Stimulated activated CD4-positive, alpha-beta T cell treated with anti-CD3 and anti-CD28 coated beads, Interleukin-12 subunit alpha, Interleukin-12 subunit beta, amount 100 ng/mL, for 24 hours (primary cell): ENCODE measurements around the gene KLHDC10.
"Not testable (repeated sequence)": the region's sequence is repeated elsewhere in the genome, so short reads cannot be mapped to it uniquely, and the experiment has no call there.

Experiments used
- DNase-seq, 2 experiments: peaks; one replicate each; pipeline ENCODE4 v3.0.0-alpha.2; 2020; ENCODE audit warnings: low read depth in 2 of 2

The KLHDC10 gene

DNA sequence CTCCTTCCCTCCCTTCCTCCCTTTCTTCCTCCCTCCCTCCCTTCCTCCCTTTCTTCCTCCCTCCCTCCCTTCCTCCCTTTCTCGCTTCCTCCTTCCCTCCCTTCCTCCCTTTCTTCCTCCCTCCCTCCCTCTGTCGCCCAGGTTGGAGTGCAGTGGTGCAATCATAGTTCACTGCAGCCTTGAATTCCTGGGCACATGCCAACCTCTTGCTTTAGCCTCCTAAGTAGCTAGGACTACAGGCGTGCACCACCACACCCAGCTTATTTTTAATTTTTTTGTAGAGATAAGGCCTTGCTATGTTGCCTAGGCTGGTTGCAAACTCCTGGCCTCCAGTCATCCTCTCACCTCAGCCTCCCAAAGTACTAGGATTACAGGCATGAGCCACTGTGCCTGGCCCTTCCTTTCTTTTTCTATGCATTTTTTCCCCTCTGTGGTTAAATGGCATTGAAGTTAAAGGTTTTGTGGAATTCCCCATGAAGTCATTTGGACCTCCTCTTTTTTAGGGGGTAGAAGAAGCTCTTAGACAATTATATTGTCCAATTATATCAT, 9.6 kb downstream of the KLHDC10 start:
- no peak for DNase-seq

GRCh38 chr7:130083497-130083896, 13.2 kb downstream of the KLHDC10 start:
- not testable (repeated sequence) for DNase-seq

DNA sequence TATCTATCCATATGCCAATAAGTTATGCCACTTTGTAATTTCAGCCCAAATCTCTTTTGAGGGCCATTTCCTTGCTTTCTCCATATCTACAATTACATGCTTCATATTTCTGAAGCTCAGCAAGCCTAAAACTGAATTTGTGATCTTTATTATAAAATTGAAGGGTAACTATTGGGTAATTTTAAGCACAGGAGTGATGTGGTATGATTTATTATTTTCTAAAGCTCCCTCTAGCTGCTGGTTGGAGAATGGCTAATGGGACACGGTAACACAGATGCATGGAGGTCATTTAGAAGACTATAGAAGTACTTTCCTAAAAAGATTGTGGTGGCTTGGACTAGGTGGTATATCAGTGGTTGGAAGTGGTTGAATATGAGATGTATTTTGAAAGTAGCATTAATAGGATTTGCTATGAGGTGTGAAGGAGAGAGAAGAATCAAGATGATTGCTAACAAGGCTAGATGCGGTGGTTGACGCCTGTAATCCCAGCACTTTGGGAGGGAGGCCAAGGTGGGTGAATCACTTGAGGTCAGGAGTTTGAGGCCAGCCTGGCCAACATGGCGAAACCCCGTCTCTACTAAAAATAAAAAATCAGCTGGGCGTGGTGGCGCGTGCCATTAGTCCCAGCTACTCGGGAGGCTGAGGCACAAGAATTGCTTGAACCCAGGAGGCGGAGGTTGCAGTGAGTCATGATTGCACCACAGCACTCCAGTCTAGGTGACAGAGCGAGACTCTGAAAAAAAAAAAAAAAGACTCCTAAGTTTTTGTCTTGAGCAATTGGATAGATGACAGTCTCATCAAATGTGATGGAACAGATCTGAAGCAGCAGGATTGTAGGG, 13.9 kb downstream of the KLHDC10 start:
- DNase-seq: no peak

DNA sequence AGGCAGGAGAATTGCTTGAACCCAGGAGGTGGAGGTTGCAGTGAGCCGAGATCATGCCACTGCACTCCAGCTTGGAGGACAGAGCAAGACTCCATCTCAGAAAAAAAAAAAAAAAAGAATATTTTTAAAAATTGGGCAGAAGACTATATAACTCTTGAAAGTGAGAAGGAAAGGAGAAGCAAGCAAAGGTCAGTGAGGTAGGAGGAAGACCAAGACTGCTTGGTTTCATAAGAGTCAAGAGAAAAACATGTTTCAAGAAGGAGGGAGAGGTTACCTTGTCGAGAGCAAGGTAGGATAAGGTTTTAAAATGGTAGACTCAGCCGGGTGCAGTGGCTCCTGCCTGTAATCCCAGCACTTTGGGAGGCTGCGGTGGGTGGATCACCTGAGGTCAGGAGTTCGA, 14.9 kb downstream of the KLHDC10 start:
- not testable (repeated sequence) for DNase-seq

- no peak for DNase-seq
These were observed 16.6 kb downstream of the KLHDC10 start for GRCh38 chr7:130086938-130087337.

GRCh38 chr7:130087364-130087763, 17.0 kb downstream of the KLHDC10 start:
- no peak for DNase-seq

GRCh38 chr7:130090745-130091532, 20.6 kb downstream of the KLHDC10 start:
- no peak for DNase-seq

GRCh38 chr7:130091999-130092398, 21.7 kb downstream of the KLHDC10 start:
- no peak for DNase-seq

- DNase-seq: no peak
These were observed 22.3 kb downstream of the KLHDC10 start for GRCh38 chr7:130092598-130092997.

DNA sequence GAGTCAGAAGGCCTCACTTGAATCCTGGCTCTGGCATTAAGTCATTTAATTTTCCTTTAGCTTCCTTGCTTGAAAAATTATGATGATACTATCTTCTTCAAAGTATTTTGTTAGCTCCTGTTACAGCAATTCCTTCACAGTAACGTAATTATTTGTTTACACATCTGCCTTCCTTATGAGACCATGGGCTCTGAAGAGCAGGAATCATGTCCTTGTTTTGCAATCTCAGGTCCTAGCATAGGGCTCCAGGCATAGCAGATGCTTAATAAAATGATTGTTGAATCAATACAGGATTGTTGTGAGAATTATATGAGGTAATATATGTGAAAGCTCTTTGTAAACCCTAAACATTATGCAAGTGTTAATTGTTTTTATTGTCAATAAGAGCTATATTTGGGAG, 25.5 kb downstream of the KLHDC10 start:
- no peak for DNase-seq

- no peak for DNase-seq
These were observed 26.0 kb downstream of the KLHDC10 start for GRCh38 chr7:130096243-130096827.

GRCh38 chr7:130099331-130099730, 29.0 kb downstream of the KLHDC10 start:
- DNase-seq: no peak

GRCh38 chr7:130102588-130102987, 32.3 kb downstream of the KLHDC10 start:
- no peak for DNase-seq

- no peak for DNase-seq
These were observed 37.8 kb downstream of the KLHDC10 start for GRCh38 chr7:130107949-130108674.

GRCh38 chr7:130108809-130109208, 38.5 kb downstream of the KLHDC10 start:
- no peak for DNase-seq

- no peak for DNase-seq
These were observed 41.8 kb downstream of the KLHDC10 start for GRCh38 chr7:130112093-130112492.

- no peak for DNase-seq
These were observed 42.5 kb downstream of the KLHDC10 start for GRCh38 chr7:130112662-130113425.

- DNase-seq: not testable (repeated sequence)
These were observed 43.1 kb downstream of the KLHDC10 start for GRCh38 chr7:130113426-130113805.

DNA sequence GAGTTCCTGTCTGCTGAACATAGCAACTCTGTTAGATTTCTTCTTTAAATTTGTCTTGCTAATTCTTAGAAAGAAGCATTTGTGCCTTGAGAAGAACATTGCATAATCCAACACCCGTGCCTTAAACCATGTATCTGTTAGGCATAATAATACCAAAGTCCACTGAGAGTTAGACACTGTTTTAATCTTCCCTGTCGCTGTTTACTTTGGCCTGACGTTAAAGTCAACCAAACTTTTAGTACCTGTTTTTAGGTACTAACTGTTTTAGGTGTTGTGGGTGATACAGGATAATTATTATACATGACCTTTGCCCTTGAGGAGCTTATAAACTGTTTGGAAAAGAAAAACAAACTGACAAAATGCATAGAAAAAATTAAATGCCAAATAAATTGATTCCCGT, 43.6 kb downstream of the KLHDC10 start:
- DNase-seq: no peak

DNA sequence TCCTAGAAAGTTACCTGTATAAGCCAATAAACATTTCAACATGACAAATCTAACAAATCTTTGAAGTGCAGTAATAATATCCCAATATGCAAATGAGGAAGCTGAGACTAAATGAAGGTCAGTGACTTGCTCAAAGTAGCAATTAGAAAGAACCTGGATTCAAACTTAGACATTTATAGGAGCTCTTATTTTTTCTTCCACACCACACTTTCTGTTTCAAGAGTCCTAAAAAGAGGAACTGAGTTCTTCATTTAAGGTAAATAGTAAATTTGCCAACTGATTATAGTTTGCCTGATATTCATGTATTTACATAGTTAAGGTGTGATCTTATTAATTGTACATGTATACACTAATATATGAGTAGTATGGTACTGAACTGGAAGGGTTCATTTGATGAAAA, 44.0 kb downstream of the KLHDC10 start:
- no peak for DNase-seq

- DNase-seq: no peak
These were observed 44.4 kb downstream of the KLHDC10 start for GRCh38 chr7:130114776-130115175.
